Measurements from ENCODE around the gene ARHGEF26. TPM values are rescaled to one million over a fixed set of nuclear protein-coding genes. Genes with fewer than 3 reads are reported as not detected.

ARHGEF26 gene
- total and polyA plus RNA-seq, 2 experiments from 2014 or later = 9.4 to 16.9 TPM

- no peak for TF ChIP-seq ETS1 (IDR thresholded peaks at IDR 0.05)
Observed at GRCh38 chr3:154188846-154189245, 67.7 kb downstream of the ARHGEF26 start (continued).

GRCh38 chr3:154191520-154191919 is 70.3 kb downstream of the ARHGEF26 start:
- Histone ChIP-seq H3K27ac (ENCODE audit: low read depth) (no peak overlapping the region), H4K20me1 (replicated peaks; ENCODE audit: insufficient read depth) (no peaks in the 10 kb centered on the region), H3K4me2 (no peak overlapping the region), H3K4me3 (no peak overlapping the region), H3K27me3 (ENCODE audit: insufficient read depth) (no peaks in the 10 kb centered on the region), H2AFZ (no peak overlapping the region), H3K9me2 (ENCODE audit: insufficient read depth) (peaks cover 6% of the 10 kb centered on the region), H3F3A (replicated peaks; ENCODE audit: low read depth) (no peaks in the 10 kb centered on the region), H3K36me3 (ENCODE audit: insufficient read depth) (no peaks in the 10 kb centered on the region), H3K4me1 (ENCODE audit: insufficient read depth) (peaks cover 13% of the 10 kb centered on the region), H3K79me2 (replicated peaks; ENCODE audit: insufficient read depth) (no peaks in the 10 kb centered on the region)
- ATAC-seq (no peak), DNase-seq (ENCODE audit: low spot score) (no peak)
- peaks cover 17% of the 10 kb centered on the region for H3K4me1 Mint-ChIP-seq
- no peaks in the 10 kb centered on the region for H3K27me3 Mint-ChIP-seq (ENCODE audit: insufficient read depth, low read depth, poor library complexity)
- no peaks in the 10 kb centered on the region for H3K9me3 Mint-ChIP-seq
- H3K27ac Mint-ChIP-seq = peak overlapping the region; percentile 89
- no peak for TF ChIP-seq ZNF114 (CRISPR knock-in tag; IDR thresholded peaks at IDR 0.05)
- no peak for TF ChIP-seq STAT1 (IDR thresholded peaks at IDR 0.05; ENCODE audit: unreplicated experiment)
- no peak for TF ChIP-seq CTCF (conservative IDR thresholded peaks at IDR 0.05; ENCODE audit: low read depth in 2 of 2)
- no peak for TF ChIP-seq POLR2AphosphoS5 (IDR thresholded peaks at IDR 0.05; ENCODE audit: low read depth)
- no peak for TF ChIP-seq REST (IDR thresholded peaks at IDR 0.05; ENCODE audit: unreplicated experiment)
- TF ChIP-seq ZNF331 (CRISPR knock-in tag; IDR thresholded peaks at IDR 0.05; ENCODE audit: low read depth) = no peak
- TF ChIP-seq CREB1 (CRISPR knock-in tag; IDR thresholded peaks at IDR 0.05; ENCODE audit: low read depth) = no peak
- TF ChIP-seq ETS1 (IDR thresholded peaks at IDR 0.05) = no peak
- no peak for TF ChIP-seq EZH2phosphoT487 (IDR thresholded peaks at IDR 0.05; ENCODE audit: unreplicated experiment)
- H3K36me3 Mint-ChIP-seq (ENCODE audit: low read depth) = peaks cover 11% of the 10 kb centered on the region
- no peak overlapping the region for H3K4me3 Mint-ChIP-seq

Data from GM23338 (cell line).